HL-60 (cell line): ENCODE data around the gene FRMPD4.

Experiments used
- DNase-seq, 2 experiments: peaks; one replicate each; pipeline ENCODE4 v3.0.0-alpha.2; 2010 to 2020; ENCODE audit warnings: low read depth in 1 of 2, low spot score in 1 of 2
- H3K27ac ChIP-seq: fragments of 250-450 bp; sonication (Bioruptor Pico); replicated peaks from 2 replicates; pipeline ENCODE4 v1.5.1; 2020; ENCODE audit warnings: mild to moderate bottlenecking, moderate library complexity
- H3K27me3 ChIP-seq: fragments of 250-450 bp; sonication (Bioruptor Pico); 2 replicates; pipeline ENCODE4 v1.5.1; 2021; ENCODE audit warnings: mild to moderate bottlenecking, moderate library complexity; ENCODE audit not compliant: insufficient read depth, poor library complexity, severe bottlenecking
- H3K4me3 ChIP-seq: replicated peaks from 2 replicates; pipeline ENCODE4 v1.5.1; 2011; ENCODE audit warnings: mild to moderate bottlenecking, control low read depth, low read length; ENCODE audit not compliant: insufficient read depth
- GABPA ChIP-seq: IDR thresholded peaks from 2 replicates; pipeline ENCODE4 v1.6.1; 2012; ENCODE audit warnings: low read depth
- POLR2AphosphoS5 ChIP-seq: IDR thresholded peaks from 2 replicates; pipeline ENCODE4 v1.6.1; 2012; ENCODE audit warnings: low read depth
- SPI1 ChIP-seq: IDR thresholded peaks from 2 replicates; pipeline ENCODE4 v1.6.1; 2012; ENCODE audit warnings: low read depth, mild to moderate bottlenecking, borderline replicate concordance
- TF ChIP-seq, protein P1 (sequence below): IDR thresholded peaks from 2 replicates; pipeline ENCODE4 v1.6.1; 2012; ENCODE audit warnings: low read depth; ENCODE audit not compliant: insufficient replicate concordance
- TF ChIP-seq, protein P2 (sequence below): IDR thresholded peaks from one replicate; pipeline ENCODE4 v1.5.1; 2011; ENCODE audit warnings: low read length, control low read depth, inconsistent platforms; ENCODE audit not compliant: insufficient read depth

FRMPD4 gene

DNA sequence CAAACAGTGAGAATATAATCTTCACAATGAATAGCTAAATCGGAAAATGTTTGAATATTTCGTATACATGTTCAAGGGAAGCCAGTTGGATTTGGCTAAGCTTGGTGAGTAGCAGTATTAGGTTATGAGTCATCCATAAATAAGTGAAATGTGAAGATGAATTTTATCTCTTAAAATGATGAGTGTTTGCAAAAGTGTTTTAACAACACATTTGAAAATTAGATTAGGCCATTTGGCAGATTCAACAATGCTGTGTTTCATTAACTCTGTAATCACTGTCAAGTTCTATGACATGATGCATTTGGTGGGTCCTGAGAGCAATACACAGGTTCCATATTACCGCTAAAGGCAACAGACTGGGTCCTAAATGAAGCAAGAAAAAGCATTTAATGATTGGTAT is 351.1 kb downstream of the FRMPD4 start:
- Histone ChIP-seq H3K27ac (no peak overlapping the region), H3K27me3 (no peaks in the 10 kb centered on the region), H3K4me3 (no peak overlapping the region)
- DNase-seq, result no peak
- TF ChIP-seq SPI1 (no peak), POLR2AphosphoS5 (no peak), GABPA (no peak)
- TF ChIP-seq, protein P1, sequence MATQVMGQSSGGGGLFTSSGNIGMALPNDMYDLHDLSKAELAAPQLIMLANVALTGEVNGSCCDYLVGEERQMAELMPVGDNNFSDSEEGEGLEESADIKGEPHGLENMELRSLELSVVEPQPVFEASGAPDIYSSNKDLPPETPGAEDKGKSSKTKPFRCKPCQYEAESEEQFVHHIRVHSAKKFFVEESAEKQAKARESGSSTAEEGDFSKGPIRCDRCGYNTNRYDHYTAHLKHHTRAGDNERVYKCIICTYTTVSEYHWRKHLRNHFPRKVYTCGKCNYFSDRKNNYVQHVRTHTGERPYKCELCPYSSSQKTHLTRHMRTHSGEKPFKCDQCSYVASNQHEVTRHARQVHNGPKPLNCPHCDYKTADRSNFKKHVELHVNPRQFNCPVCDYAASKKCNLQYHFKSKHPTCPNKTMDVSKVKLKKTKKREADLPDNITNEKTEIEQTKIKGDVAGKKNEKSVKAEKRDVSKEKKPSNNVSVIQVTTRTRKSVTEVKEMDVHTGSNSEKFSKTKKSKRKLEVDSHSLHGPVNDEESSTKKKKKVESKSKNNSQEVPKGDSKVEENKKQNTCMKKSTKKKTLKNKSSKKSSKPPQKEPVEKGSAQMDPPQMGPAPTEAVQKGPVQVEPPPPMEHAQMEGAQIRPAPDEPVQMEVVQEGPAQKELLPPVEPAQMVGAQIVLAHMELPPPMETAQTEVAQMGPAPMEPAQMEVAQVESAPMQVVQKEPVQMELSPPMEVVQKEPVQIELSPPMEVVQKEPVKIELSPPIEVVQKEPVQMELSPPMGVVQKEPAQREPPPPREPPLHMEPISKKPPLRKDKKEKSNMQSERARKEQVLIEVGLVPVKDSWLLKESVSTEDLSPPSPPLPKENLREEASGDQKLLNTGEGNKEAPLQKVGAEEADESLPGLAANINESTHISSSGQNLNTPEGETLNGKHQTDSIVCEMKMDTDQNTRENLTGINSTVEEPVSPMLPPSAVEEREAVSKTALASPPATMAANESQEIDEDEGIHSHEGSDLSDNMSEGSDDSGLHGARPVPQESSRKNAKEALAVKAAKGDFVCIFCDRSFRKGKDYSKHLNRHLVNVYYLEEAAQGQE, result no peak
- TF ChIP-seq, protein P2, sequence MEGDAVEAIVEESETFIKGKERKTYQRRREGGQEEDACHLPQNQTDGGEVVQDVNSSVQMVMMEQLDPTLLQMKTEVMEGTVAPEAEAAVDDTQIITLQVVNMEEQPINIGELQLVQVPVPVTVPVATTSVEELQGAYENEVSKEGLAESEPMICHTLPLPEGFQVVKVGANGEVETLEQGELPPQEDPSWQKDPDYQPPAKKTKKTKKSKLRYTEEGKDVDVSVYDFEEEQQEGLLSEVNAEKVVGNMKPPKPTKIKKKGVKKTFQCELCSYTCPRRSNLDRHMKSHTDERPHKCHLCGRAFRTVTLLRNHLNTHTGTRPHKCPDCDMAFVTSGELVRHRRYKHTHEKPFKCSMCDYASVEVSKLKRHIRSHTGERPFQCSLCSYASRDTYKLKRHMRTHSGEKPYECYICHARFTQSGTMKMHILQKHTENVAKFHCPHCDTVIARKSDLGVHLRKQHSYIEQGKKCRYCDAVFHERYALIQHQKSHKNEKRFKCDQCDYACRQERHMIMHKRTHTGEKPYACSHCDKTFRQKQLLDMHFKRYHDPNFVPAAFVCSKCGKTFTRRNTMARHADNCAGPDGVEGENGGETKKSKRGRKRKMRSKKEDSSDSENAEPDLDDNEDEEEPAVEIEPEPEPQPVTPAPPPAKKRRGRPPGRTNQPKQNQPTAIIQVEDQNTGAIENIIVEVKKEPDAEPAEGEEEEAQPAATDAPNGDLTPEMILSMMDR, result no peak

DNA sequence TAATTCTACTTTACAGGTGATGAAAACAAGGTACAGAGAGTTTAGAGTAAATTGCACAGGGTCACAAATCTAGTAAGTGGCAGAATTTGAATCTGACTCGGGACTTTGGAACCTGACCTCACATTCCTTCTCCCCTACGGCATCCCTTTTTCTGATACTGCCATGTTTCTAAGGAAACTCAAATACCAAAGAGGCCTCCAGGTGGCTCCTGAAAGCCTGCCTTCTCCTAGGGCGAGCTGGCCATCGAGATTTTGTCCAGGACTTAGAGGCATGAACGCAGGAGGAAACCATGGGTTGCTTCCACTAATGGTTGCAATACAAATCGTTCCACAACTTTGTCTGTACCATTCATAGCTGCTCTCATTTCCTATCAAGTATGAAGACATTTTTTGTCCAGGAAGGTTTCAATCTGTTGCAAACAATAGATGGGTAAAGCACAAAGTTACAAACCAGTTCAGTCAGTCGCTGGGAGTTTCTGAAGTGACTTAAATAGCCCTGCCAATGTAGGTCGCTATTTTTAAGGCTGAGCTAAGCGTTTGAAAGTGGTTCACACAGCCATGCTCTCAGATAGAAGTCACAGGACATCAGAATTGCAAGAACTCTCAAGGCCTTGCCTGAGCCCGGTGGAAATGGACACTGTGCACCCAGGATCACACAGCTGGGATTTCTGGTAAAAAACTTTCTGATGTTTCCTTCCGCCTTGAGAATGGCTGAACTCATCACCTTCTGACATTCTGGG is 356.3 kb downstream of the FRMPD4 start:
- H3K4me3 ChIP-seq, result no peak overlapping the region
- no peaks in the 10 kb centered on the region for H3K27me3 ChIP-seq
- no peak overlapping the region for H3K27ac ChIP-seq
- DNase-seq, result no peak
- TF ChIP-seq, protein P2, result no peak
- TF ChIP-seq GABPA (no peak), SPI1 (no peak), POLR2AphosphoS5 (no peak)
- TF ChIP-seq, protein P1, result no peak

DNA sequence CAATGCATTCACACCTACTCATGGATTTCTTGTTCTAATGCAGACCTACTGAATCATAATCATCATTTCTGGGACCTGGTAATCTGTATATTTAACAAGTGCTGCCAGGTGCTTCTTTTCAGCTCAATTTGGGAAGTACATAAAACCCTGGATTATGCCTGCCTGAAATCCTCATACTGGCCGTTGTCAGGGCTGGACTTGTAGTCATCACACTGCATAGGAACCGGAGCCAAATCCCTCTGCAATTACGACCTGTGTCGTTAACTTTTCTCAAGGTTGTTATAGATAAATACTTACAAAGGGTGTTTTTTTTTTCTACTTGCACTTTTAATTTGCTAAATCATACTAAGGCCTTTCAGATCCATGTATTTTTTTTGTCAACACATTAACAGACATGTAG is 358.1 kb downstream of the FRMPD4 start:
- TF ChIP-seq SPI1, result no peak
- TF ChIP-seq, protein P1, result no peak
- TF ChIP-seq, protein P2, result no peak
- TF ChIP-seq GABPA, result no peak
- TF ChIP-seq POLR2AphosphoS5, result no peak
- DNase-seq, result no peak
- no peak overlapping the region for H3K4me3 ChIP-seq
- no peak overlapping the region for H3K27ac ChIP-seq
- no peaks in the 10 kb centered on the region for H3K27me3 ChIP-seq
